GM23248 (cell line): Measurements from ENCODE around the gene FADS6. TPM values are rescaled to one million over a fixed set of nuclear protein-coding genes. Genes with fewer than 3 reads are reported as not detected.
"Not testable (repeated sequence)": the region's sequence is repeated elsewhere in the genome, so short reads cannot be mapped to it uniquely, and the experiment has no call there.

Experiments
- DNase-seq: peaks from one replicate; pipeline ENCODE4 v3.0.0-alpha.2; 2015
- H2AFZ ChIP-seq: fragments of 200-600 bp; sonication (generic); 2 replicates; pipeline ENCODE4 v1.6.1; 2016; ENCODE audit warnings: antibody characterized with exemption
- H3F3A ChIP-seq: fragments of 200-600 bp; sonication (generic); 2 replicates; pipeline ENCODE4 v1.6.1; 2016; ENCODE audit warnings: mild to moderate bottlenecking, antibody characterized with exemption, mixed run types; ENCODE audit not compliant: insufficient read depth
- H3K27ac ChIP-seq: fragments of 200-600 bp; sonication (generic); 2 replicates; pipeline ENCODE4 v1.5.1; 2016; ENCODE audit warnings: mild to moderate bottlenecking
- H3K27me3 ChIP-seq: fragments of 200-600 bp; sonication (generic); replicated peaks from 2 replicates; pipeline ENCODE4 v1.6.1; 2016; ENCODE audit warnings: mild to moderate bottlenecking; ENCODE audit not compliant: insufficient read depth
- H3K36me3 ChIP-seq: fragments of 200-600 bp; sonication (generic); 2 replicates; pipeline ENCODE4 v1.6.1; 2016; ENCODE audit warnings: low read depth, mild to moderate bottlenecking
- H3K4me1 ChIP-seq: fragments of 200-600 bp; sonication (generic); 2 replicates; pipeline ENCODE4 v1.6.1; 2016; ENCODE audit warnings: mild to moderate bottlenecking; ENCODE audit not compliant: insufficient read depth
- H3K4me2 ChIP-seq: fragments of 200-600 bp; sonication (generic); one replicate; pipeline ENCODE4 v1.6.1; 2016; ENCODE audit warnings: mild to moderate bottlenecking; ENCODE audit not compliant: unreplicated experiment
- H3K4me3 ChIP-seq: fragments of 200-600 bp; sonication (generic); 2 replicates; pipeline ENCODE4 v1.5.1; 2016; ENCODE audit warnings: mild to moderate bottlenecking
- H3K79me2 ChIP-seq: fragments of 200-600 bp; sonication (generic); 2 replicates; pipeline ENCODE4 v1.6.1; 2016; ENCODE audit warnings: mild to moderate bottlenecking; ENCODE audit not compliant: insufficient read depth
- H3K9ac ChIP-seq: fragments of 200-600 bp; sonication (generic); 2 replicates; pipeline ENCODE4 v1.6.1; 2016; ENCODE audit warnings: mild to moderate bottlenecking
- H3K9me2 ChIP-seq: fragments of 200-600 bp; sonication (generic); 2 replicates; pipeline ENCODE4 v1.6.1; 2016; ENCODE audit warnings: mixed run types, mild to moderate bottlenecking, moderate library complexity; ENCODE audit not compliant: insufficient read depth
- H3K9me3 ChIP-seq: fragments of 200-600 bp; sonication (generic); one replicate; pipeline ENCODE4 v1.6.1; 2017; ENCODE audit warnings: low read depth
- H4K20me1 ChIP-seq: fragments of 200-600 bp; sonication (generic); 2 replicates; pipeline ENCODE4 v1.6.0; 2016; ENCODE audit not compliant: insufficient read depth
- EZH2 ChIP-seq: fragments of 200-600 bp; sonication (generic); IDR thresholded peaks from 2 replicates; pipeline ENCODE4 v1.6.1; 2018; ENCODE audit warnings: antibody characterized with exemption, mild to moderate bottlenecking; ENCODE audit not compliant: insufficient read depth, poor library complexity, severe bottlenecking
- EZH2phosphoT487 ChIP-seq: fragments of 200-600 bp; sonication (generic); IDR thresholded peaks from 2 replicates; pipeline ENCODE4 v1.6.1; 2018; ENCODE audit warnings: antibody characterized with exemption, moderate library complexity, mild to moderate bottlenecking, low read depth; ENCODE audit not compliant: insufficient read depth
- WGBS, 2 experiments: methylation state at CpG; one replicate each; pipeline ENCODE4 v1.1.6; 2015 to 2017; ENCODE audit warnings: low lambda C conversion rate in 2 of 2, low coverage in 1 of 2; ENCODE audit errors: missing lambda C conversion rate in 2 of 2; 5-methylcytosine and 5-hydroxymethylcytosine counted together
- in situ Hi-C: fragments of 300-500 bp; cut with MboI; formaldehyde crosslinking; loops from 2 replicates; pipeline ENCODE4 v1.15.0; 2020
- polyA plus RNA-seq: library from polyadenylated mRNA; unstranded; fragments of >200 nt; fragmentation: Nextera tagmentation; extraction: Ambion mirVana; gene quantifications from 2 replicates; pipeline ENCODE4 v1.2.1, GENCODE V29; 2016
- total RNA-seq: library from RNA; depleted of rRNA; stranded (reverse); fragments of >200 nt; shearing (Covaris generic); gene quantifications from 2 replicates; pipeline ENCODE4 v1.2.3, GENCODE V29; 2014

The FADS6 gene
- total and polyA plus RNA-seq, 2 experiments from 2014 or later = not detected

DNA sequence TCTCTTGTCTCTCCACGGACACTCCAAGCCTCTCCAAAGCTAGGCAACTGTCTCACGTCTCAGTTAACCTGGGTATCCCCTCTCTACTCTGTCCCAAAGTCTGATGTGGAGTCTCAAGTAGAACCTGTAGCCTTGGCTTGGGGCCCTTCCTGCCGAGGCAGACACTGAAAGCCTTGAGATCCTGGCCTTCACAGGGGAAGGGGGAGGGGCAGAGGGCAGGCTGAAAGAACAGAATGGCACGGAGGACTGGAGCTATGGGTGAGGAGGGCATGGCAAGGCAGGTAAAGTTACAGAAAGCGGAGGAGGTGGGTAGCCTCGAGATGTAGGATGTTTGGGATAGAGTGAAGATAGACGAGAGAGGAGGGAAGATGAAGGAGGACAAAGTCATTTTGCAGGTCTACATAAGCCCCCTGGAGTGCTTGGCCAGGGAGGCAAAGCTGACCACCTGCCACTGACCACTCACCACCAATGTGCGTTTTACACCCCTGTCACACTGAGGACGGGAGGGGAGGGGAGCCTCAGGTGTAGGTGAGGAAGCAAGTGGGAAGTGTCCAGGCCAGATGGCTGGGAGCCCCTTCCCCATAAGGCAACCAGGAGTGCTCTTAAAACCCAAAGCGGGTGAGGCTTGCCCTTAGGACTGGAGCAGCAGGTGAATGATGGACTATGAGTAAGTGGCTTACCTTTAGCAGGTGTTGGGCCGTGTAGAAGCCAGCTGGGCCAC lies 21.9 kb downstream of the FADS6 start:
- 83 to 87% methylated on average over 11 of the region's 11 CpGs for WGBS, 2 experiments
- H3K4me2 ChIP-seq = peak overlapping the region; percentile 97
- no peak overlapping the region for H3K27ac ChIP-seq
- no peaks in the 10 kb centered on the region for H3K9me3 ChIP-seq
- no peak overlapping the region for H2AFZ ChIP-seq
- 0 out of 2 replicates have a peak, but pooled peaks cover 4% of the 10 kb centered on the region for H3K4me1 ChIP-seq
- in situ Hi-C loops = no loop called here
- no peaks in the 10 kb centered on the region for H3K9me2 ChIP-seq
- DNase-seq = no peak
- H3F3A ChIP-seq = no peaks in the 10 kb centered on the region
- H3K9ac ChIP-seq = no peak overlapping the region
- TF ChIP-seq EZH2phosphoT487 (no peak), EZH2 (no peak)
- H3K36me3 ChIP-seq = no peaks in the 10 kb centered on the region
- no peaks in the 10 kb centered on the region for H4K20me1 ChIP-seq
- 0 out of 2 replicates have a peak, but pooled peaks cover 9% of the 10 kb centered on the region for H3K79me2 ChIP-seq
- H3K4me3 ChIP-seq = peak overlapping the region; percentile 100; the same call in 1 of the 2 replicates
- H3K27me3 ChIP-seq = no peaks in the 10 kb centered on the region

DNA sequence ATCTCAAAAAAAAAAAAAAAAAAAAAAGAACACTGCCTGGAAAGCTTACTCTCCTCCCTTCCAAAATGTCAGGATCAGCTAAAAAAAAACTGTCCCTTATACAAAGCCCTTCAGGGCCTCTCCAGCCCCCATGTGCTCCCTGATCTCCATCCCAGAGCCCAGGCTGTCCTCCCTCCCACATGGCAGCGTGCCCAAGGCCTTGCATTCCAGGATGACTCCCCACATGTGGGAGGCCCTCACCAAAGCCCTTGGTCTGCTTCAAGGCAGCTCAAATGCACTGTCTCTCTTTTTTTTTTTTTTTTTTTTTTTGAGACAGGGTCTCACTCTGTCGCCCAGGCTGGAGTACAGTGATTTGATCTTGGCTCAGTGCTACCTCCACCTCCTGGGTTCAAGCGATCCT lies 22.9 kb downstream of the FADS6 start:
- Histone ChIP-seq H2AFZ (no peak overlapping the region), H3K27me3 (no peaks in the 10 kb centered on the region), H3K4me3 (no peak overlapping the region), H3K9ac (no peak overlapping the region), H3F3A (no peaks in the 10 kb centered on the region), H3K79me2 (0 out of 2 replicates have a peak, but pooled peaks cover 9% of the 10 kb centered on the region), H4K20me1 (no peaks in the 10 kb centered on the region), H3K4me1 (0 out of 2 replicates have a peak, but pooled peaks cover 4% of the 10 kb centered on the region), H3K27ac (no peak overlapping the region), H3K36me3 (no peaks in the 10 kb centered on the region), H3K9me3 (no peaks in the 10 kb centered on the region), H3K4me2 (no peak overlapping the region), H3K9me2 (no peaks in the 10 kb centered on the region)
- no peak for TF ChIP-seq EZH2phosphoT487
- no peak for TF ChIP-seq EZH2
- peak; percentile 73 for DNase-seq
- 64 to 67% methylated on average over 3 of the region's 3 CpGs for WGBS, 2 experiments
- in situ Hi-C loops = no loop called here

DNA sequence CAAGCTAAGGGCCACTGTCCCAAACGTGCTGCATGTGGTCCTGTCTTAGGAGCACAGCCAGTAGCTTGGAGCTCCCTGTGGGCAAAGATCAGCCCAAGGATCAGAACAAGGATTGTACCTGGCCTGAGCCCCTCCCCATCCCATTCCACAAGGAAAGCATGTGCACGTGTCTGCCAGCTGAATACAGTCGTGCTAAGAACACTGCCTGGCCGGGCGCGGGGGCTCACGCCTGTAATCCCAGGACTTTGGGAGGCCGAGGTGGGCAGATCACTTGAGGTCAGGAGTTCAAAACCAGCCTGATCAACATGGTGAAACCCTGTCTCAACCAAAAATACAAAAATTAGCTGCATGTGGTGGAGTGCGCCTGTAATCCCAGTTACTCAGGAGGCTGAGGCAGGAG lies 23.4 kb downstream of the FADS6 start:
- H3K27ac ChIP-seq, H3K4me3 ChIP-seq, H3K4me2 ChIP-seq, H2AFZ ChIP-seq, DNase-seq, in situ Hi-C loops, H3K27me3 ChIP-seq, H4K20me1 ChIP-seq, H3K9ac ChIP-seq, H3K4me1 ChIP-seq, H3F3A ChIP-seq, H3K9me2 ChIP-seq, H3K79me2 ChIP-seq, H3K36me3 ChIP-seq, H3K9me3 ChIP-seq: not testable (repeated sequence)
- WGBS, 2 experiments = 86 to 88% methylated on average over 9 of the region's 9 CpGs

DNA sequence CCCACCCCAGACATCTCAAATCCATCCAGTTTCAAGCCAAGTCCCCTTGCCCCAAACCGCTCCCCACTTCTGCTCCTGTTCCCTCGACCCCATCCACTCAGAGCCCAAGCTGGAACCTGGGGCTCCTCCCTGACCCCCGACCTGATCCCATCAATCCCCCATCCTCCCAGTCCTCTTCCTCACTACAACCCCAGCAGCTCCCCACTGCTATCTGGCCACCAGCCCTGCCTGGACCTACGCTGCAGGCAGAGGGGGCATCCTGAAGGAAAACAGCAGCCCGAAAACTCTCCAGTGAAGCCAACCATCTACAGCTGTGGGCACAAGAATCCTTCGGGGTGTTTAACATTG lies 24.6 kb downstream of the FADS6 start:
- no peaks in the 10 kb centered on the region for H3F3A ChIP-seq
- H3K9me2 ChIP-seq = no peaks in the 10 kb centered on the region
- WGBS, 2 experiments = 82 to 89% methylated on average over 6 of the region's 6 CpGs
- no peak overlapping the region for H3K27ac ChIP-seq
- in situ Hi-C loops = loop anchor here (10.0 kb wide), 1 partner anchor 124 kb away; the partner anchor contains the start of gene NHERF1
- DNase-seq = no peak
- no peaks in the 10 kb centered on the region for H3K27me3 ChIP-seq
- H3K79me2 ChIP-seq = 0 out of 2 replicates have a peak, but pooled peaks cover 9% of the 10 kb centered on the region
- TF ChIP-seq EZH2phosphoT487 (no peak), EZH2 (no peak)
- H2AFZ ChIP-seq = no peak overlapping the region
- no peaks in the 10 kb centered on the region for H3K36me3 ChIP-seq
- no peak overlapping the region for H3K9ac ChIP-seq
- no peaks in the 10 kb centered on the region for H4K20me1 ChIP-seq
- no peak overlapping the region for H3K4me2 ChIP-seq
- H3K9me3 ChIP-seq = no peaks in the 10 kb centered on the region
- no peak overlapping the region for H3K4me3 ChIP-seq
- 0 out of 2 replicates have a peak, but pooled peaks cover 3% of the 10 kb centered on the region for H3K4me1 ChIP-seq
